Neural progenitor cell (in vitro differentiated cells): ENCODE results near the gene ARSK.

ENCODE experiments used
- CTCF ChIP-seq: fragments of 200-600 bp; sonication (generic); IDR thresholded peaks from 2 replicates; pipeline ENCODE4 v1.5.1; 2017; ENCODE audit warnings: antibody characterized with exemption, mild to moderate bottlenecking
- EZH2 ChIP-seq: fragments of 200-600 bp; sonication (generic); IDR thresholded peaks from 2 replicates; pipeline ENCODE4 v1.6.1; 2017; ENCODE audit warnings: antibody characterized with exemption, mild to moderate bottlenecking, moderate library complexity

DNA sequence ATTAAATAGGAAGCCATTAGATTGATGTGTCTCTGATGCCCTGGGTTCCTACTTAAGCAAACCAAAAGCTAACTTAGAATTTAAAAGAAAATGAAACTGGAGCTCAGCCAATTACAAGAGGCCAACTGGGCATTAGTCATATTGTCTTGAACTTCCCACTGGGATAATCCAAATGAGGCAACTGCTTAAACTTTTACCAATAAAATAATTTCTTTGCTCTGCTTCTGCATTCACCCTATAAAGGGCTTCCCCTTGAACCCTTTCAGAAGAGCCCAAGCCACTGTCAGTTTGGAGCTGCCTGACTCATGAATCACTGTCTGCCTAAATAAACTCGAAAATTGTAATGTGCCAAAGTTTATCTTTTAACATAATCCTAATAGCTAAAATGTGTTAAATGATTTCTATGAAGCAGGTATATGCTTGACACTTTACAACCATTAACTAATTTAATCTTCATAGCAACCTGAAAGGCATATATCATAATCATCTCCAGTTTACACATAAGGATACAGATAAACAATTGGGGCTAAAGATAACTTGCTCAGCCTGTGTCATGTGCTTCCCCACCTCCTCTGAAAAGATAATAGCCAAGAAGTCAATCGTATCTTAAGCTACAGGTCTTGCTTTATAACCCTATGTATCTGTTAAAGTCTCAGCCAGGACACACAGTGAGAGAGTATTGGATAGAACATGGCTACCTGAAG is 76.5 kb downstream of the ARSK start:
- no peak for TF ChIP-seq EZH2
- TF ChIP-seq CTCF, result no peak
